K562 (cell line): ENCODE results near the gene MRI1. TPM values are rescaled to one million over a fixed set of nuclear protein-coding genes. Genes with fewer than 3 reads are reported as not detected.
A peak's percentile ranks its signal among the peaks of the same experiment; 100 is the strongest.

ENCODE experiments used
- ATAC-seq: fragments of 200-7000 bp; cut with Tn5 transposase; 3 replicates; pipeline ENCODE4 v1.9.1; 2020; ENCODE audit warnings: moderate library complexity
- BruUV-seq: library from RNA; stranded (reverse); fragments of 400-500 nt; replicated peaks from 2 replicates; lab custom pipeline; 2021; lab: Mats Ljungman, UMichigan
- CTCF ChIA-PET: fragments of 300-600 bp; formaldehyde crosslinking; extraction: SDS; loops from one replicate; lab custom pipeline; 2021; ENCODE audit warnings: low intra/inter-chr PET ratio; lab: Yijun Ruan, JAX
- POLR2A ChIA-PET: fragments of 300-600, 350-650 bp; sonication (Branson Sonifier 250); formaldehyde crosslinking; extraction: SDS; loops from one replicate; lab custom pipeline; 2021; ENCODE audit warnings: antibody characterized with exemption, inconsistent platforms; lab: Yijun Ruan, JAX
- DNase-seq, 4 experiments: peaks; one replicate each; pipeline versions ENCODE4 v3.0.0 to v3.0.0-alpha.2; 2011 to 2018; ENCODE audit warnings: low spot score in 3 of 4, mixed read lengths in 3 of 4; ENCODE audit errors: extremely low read depth in 1 of 4
- FAIRE-seq: peaks from 2 replicates; lab custom pipeline; 2011; peaks lifted over from hg19 to GRCh38; lab: Jason Lieb, UNC
- H2AFZ ChIP-seq: 2 replicates; pipeline ENCODE4 v1.6.0; 2011; ENCODE audit warnings: low read depth, low read length, control low read depth, inconsistent platforms
- H3K27ac ChIP-seq: fragments of 200-600 bp; 3 replicates; pipeline ENCODE4 v1.8.0; 2011; ENCODE audit warnings: low read depth, mild to moderate bottlenecking, control low read depth, inconsistent platforms, low read length, moderate library complexity, mixed read lengths; ENCODE audit errors: extremely low read depth
- H3K27me3 ChIP-seq, 2 experiments: fragments of 300-600 bp in 1 of 2; 2 replicates in 1 of 2; 3 replicates in 1 of 2; pipeline versions ENCODE4 v1.6.0 to v1.8.0; 2011; ENCODE audit warnings: inconsistent platforms in 2 of 2, low read length in 2 of 2, mild to moderate bottlenecking in 1 of 2, mixed read lengths in 1 of 2, moderate library complexity in 1 of 2; ENCODE audit not compliant: control insufficient read depth in 2 of 2, insufficient read depth in 2 of 2
- H3K36me3 ChIP-seq: fragments of 300-600 bp; 3 replicates; pipeline ENCODE4 v1.8.0; 2011; ENCODE audit warnings: mild to moderate bottlenecking, low read length, inconsistent platforms; ENCODE audit not compliant: control insufficient read depth, insufficient read depth
- H3K4me1 ChIP-seq, 2 experiments: fragments of 200-600 bp in 1 of 2; replicated peaks in 1 of 2; 2 replicates in 1 of 2; 3 replicates in 1 of 2; pipeline versions ENCODE4 v1.5.1 to v1.8.0; 2011; ENCODE audit warnings: inconsistent platforms in 2 of 2, low read length in 2 of 2, mild to moderate bottlenecking in 1 of 2, mixed read lengths in 1 of 2, moderate library complexity in 1 of 2; ENCODE audit not compliant: control insufficient read depth in 2 of 2, insufficient read depth in 2 of 2
- H3K4me2 ChIP-seq: 2 replicates; pipeline ENCODE4 v1.6.1; 2011; ENCODE audit warnings: low read length, control low read depth, inconsistent platforms, mixed read lengths; ENCODE audit not compliant: insufficient read depth
- H3K4me3 ChIP-seq: fragments of 200-600 bp; sonication (generic), shearing (Covaris generic); 2 replicates; pipeline ENCODE4 v1.5.1; 2016; ENCODE audit warnings: control low read depth, inconsistent platforms
- H3K79me2 ChIP-seq: fragments of 200-600 bp; 3 replicates; pipeline ENCODE4 v1.8.0; 2011; ENCODE audit warnings: low read length, inconsistent platforms; ENCODE audit not compliant: control insufficient read depth, insufficient read depth
- H3K9ac ChIP-seq, 2 experiments: 2 replicates each; pipeline versions ENCODE4 v1.6.0 to v1.6.1; 2011; ENCODE audit warnings: low read depth in 2 of 2, low read length in 2 of 2, control low read depth in 1 of 2, inconsistent platforms in 1 of 2, mild to moderate bottlenecking in 1 of 2, mixed read lengths in 1 of 2; ENCODE audit not compliant: insufficient read depth in 1 of 2
- H3K9me1 ChIP-seq: one replicate; pipeline ENCODE4 v1.6.0; 2011; ENCODE audit warnings: inconsistent platforms, mild to moderate bottlenecking, low read length, moderate library complexity; ENCODE audit not compliant: control insufficient read depth, insufficient read depth
- H3K9me3 ChIP-seq: replicated peaks from 2 replicates; pipeline ENCODE4 v1.5.1; 2011; ENCODE audit warnings: low read depth, low read length, inconsistent platforms; ENCODE audit not compliant: control insufficient read depth, insufficient read depth
- H4K20me1 ChIP-seq: replicated peaks from 2 replicates; pipeline ENCODE4 v1.6.1; 2011; ENCODE audit warnings: low read length, inconsistent platforms, mixed read lengths; ENCODE audit not compliant: control insufficient read depth, insufficient read depth
- ATF7 ChIP-seq: fragments of 450-650 bp; IDR thresholded peaks from 2 replicates; pipeline ENCODE4 v1.7.1; 2014; ENCODE audit warnings: mild to moderate bottlenecking, moderate library complexity
- CEBPG ChIP-seq, 3 experiments: fragments of 200-800 bp in 1 of 3; sonication (Bioruptor generic) in 1 of 3; sonication (generic) in 1 of 3; formaldehyde crosslinking in 1 of 3; IDR thresholded peaks in 2 of 3; conservative IDR thresholded peaks in 1 of 3; 2 replicates each; pipeline versions ENCODE4 v1.6.1 to v1.8.0; 2016 to 2022; ENCODE audit warnings: missing compliant biosample characterization in 2 of 3, missing genetic modification characterization in 2 of 3, mild to moderate bottlenecking in 1 of 3, missing genetic modification reagents in 1 of 3
- CREB1 ChIP-seq, 2 experiments: sonication (generic) in 1 of 2; formaldehyde crosslinking in 1 of 2; IDR thresholded peaks; 2 replicates each; pipeline versions ENCODE4 v1.6.1 to v1.8.0; 2012 to 2022; ENCODE audit warnings: inconsistent platforms in 1 of 2, mild to moderate bottlenecking in 1 of 2, missing genetic modification reagents in 1 of 2, moderate library complexity in 1 of 2
- CREM ChIP-seq: IDR thresholded peaks from 2 replicates; pipeline ENCODE4 v1.6.1; 2014; ENCODE audit warnings: antibody characterized with exemption, low read depth
- FOXK2 ChIP-seq, 2 experiments: fragments of 450-650 bp; IDR thresholded peaks in 1 of 2; conservative IDR thresholded peaks in 1 of 2; 2 replicates each; pipeline ENCODE4 v1.6.1; 2016; ENCODE audit warnings: low read depth in 2 of 2, mild to moderate bottlenecking in 1 of 2
- FOXP1 ChIP-seq: sonication (generic); formaldehyde crosslinking; IDR thresholded peaks from 2 replicates; pipeline ENCODE4 v1.8.0; 2022; ENCODE audit warnings: mild to moderate bottlenecking, missing genetic modification reagents
- HDAC1 ChIP-seq, 2 experiments: fragments of 450-650 bp; IDR thresholded peaks; 2 replicates each; pipeline ENCODE4 v1.6.1; 2016 to 2017; ENCODE audit warnings: inconsistent platforms in 1 of 2, mild to moderate bottlenecking in 1 of 2, moderate library complexity in 1 of 2
- KLF13 ChIP-seq: fragments of 450-650 bp; IDR thresholded peaks from 2 replicates; pipeline ENCODE4 v1.6.1; 2016; ENCODE audit warnings: missing genetic modification characterization, low read depth, mild to moderate bottlenecking, missing compliant biosample characterization, moderate library complexity, borderline replicate concordance
- MTA3 ChIP-seq: fragments of 450-650 bp; formaldehyde crosslinking; IDR thresholded peaks from 2 replicates; pipeline ENCODE4 v1.6.1; 2017; ENCODE audit warnings: mild to moderate bottlenecking, borderline replicate concordance
- NFATC3 ChIP-seq: fragments of 450-650 bp; IDR thresholded peaks from 2 replicates; pipeline ENCODE4 v1.6.1; 2017; ENCODE audit warnings: mild to moderate bottlenecking
- POLR2B ChIP-seq: fragments of 450-650 bp; IDR thresholded peaks from 2 replicates; pipeline ENCODE4 v1.6.1; 2018; ENCODE audit warnings: low read depth; ENCODE audit not compliant: partially characterized antibody
- SMARCC2 ChIP-seq: fragments of 450-650 bp; IDR thresholded peaks from 2 replicates; pipeline ENCODE4 v1.6.1; 2017; ENCODE audit warnings: antibody characterized with exemption, moderate library complexity, mild to moderate bottlenecking, low read depth
- WGBS: fragments of 100-300 bp; shearing (Covaris generic); methylation state at CpG from one replicate; pipeline ENCODE4 v1.1.6; 2016; ENCODE audit warnings: low coverage, mixed read lengths; ENCODE audit not compliant: insufficient coverage; ENCODE audit errors: missing lambda C conversion rate; 5-methylcytosine and 5-hydroxymethylcytosine counted together
- in situ Hi-C: fragments of 300-500 bp; cut with MboI; formaldehyde crosslinking; loops from 4 replicates; pipeline ENCODE4 v1.15.0; 2018; ENCODE audit warnings: inconsistent platforms, mixed read lengths
- intact Hi-C: fragments of 100-400 bp; cut with micrococcal nuclease; formaldehyde crosslinking; loops from 2 replicates; pipeline ENCODE4 v1.14.2; 2022
- polyA plus RNA-seq, 8 experiments: library from polyadenylated mRNA; depleted of rRNA in 4 of 8; stranded (reverse) in 5 of 8; unstranded in 3 of 8; fragments of >200 nt; fragmentation: Nextera tagmentation in 2 of 8; fragmentation: Illumina TruSeq in 1 of 8; extraction: Ambion mirVana in 2 of 8; extraction: Trizol in 1 of 8; gene quantifications; 2 replicates each; pipeline versions ENCODE4 v1.2.1 to v1.2.3, GENCODE V29; 2011 to 2014; ENCODE audit warnings: inconsistent platforms in 1 of 8, missing spikeins in 1 of 8
- total RNA-seq, 7 experiments: library from RNA; depleted of rRNA in 6 of 7; stranded (reverse); fragments of >200 nt in 6 of 7; fragmentation: Illumina TruSeq in 2 of 7; extraction: Trizol in 2 of 7; gene quantifications; 2 replicates each; pipeline versions ENCODE4 v1.2.1 to v1.2.3, GENCODE V29; 2011 to 2021; ENCODE audit warnings: low replicate concordance in 1 of 7
- TF ChIP-seq, protein P1 (sequence below): fragments of 450-650 bp; formaldehyde crosslinking; IDR thresholded peaks from 2 replicates; pipeline ENCODE4 v1.4.0; 2020; ENCODE audit warnings: mild to moderate bottlenecking, mixed read lengths
- TF ChIP-seq, protein P2 (sequence below), 2 experiments: fragments of 450-650 bp in 1 of 2; sonication (generic) in 1 of 2; formaldehyde crosslinking in 1 of 2; IDR thresholded peaks in 1 of 2; conservative IDR thresholded peaks in 1 of 2; 2 replicates each; pipeline versions ENCODE4 v1.6.1 to v1.8.1; 2016 to 2023; ENCODE audit warnings: mild to moderate bottlenecking in 2 of 2, moderate library complexity in 2 of 2, inconsistent platforms in 1 of 2, missing genetic modification reagents in 1 of 2

MRI1 gene
- total and polyA plus RNA-seq, 9 of the 15 experiments (the other 6 are each of a cell fraction or from before 2014, with no cell fraction given): 5.5 to 57.4 (median 28.2) TPM

DNA sequence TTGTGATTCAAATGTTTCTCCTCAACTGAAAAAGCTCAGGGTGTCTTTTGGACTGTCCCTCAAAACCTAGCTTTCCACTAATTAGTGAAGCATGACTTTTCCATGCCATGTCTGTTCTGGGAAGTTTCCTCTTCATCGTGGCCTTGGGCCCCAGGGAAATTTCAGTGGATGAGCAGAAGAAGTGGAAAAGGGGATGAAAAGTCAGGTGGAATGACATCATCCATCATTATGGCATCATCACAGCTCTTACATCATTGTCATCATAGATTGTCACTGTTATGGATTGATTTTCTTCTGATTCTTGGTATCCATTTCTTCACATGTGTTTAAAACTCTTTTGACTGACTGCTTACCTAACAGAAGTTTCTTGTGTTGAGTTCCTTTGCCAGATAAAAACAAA lies 26.2 kb upstream of the MRI1 start:
- POLR2A ChIA-PET: interaction anchor here (0.9 to 1.2 kb wide), 2 partner anchors 10 to 37 kb away, joined by 3 to 8 read pairs; a partner anchor contains a TSS

More for the DNA sequence above, 26.2 kb upstream of the MRI1 start:
- no peaks in the 10 kb centered on the region for H3K9me3 ChIP-seq
- H3K4me1 ChIP-seq: no peaks in the 10 kb centered on the region; a peak in 1 of 5 replicates
- in situ Hi-C loops: no loop called here
- H4K20me1 ChIP-seq: no peaks in the 10 kb centered on the region
- FAIRE-seq: no peak
- H3K36me3 ChIP-seq: no peaks in the 10 kb centered on the region
- CTCF ChIA-PET: no interaction called here
- 29% methylated on average over 1 of the region's 1 CpG for WGBS
- TF ChIP-seq HDAC1 (IDR thresholded peaks at IDR 0.05) (no peak), CREM (peak; percentile 34; the same call in 1 of the 2 replicates), POLR2B (no peak), NFATC3 (no peak), KLF13 (no peak), MTA3 (no peak), ATF7 (peak; percentile 21; the same call in 1 of the 2 replicates), CREB1 (IDR thresholded peaks at IDR 0.05) (peak; percentile 50; the same call in 1 of the 2 replicates), CREB1 (CRISPR knock-in tag; IDR thresholded peaks at IDR 0.05) (no peak), FOXK2 (conservative IDR thresholded peaks at IDR 0.05 in 1 of 2, IDR thresholded peaks at IDR 0.05 in 1 of 2; ENCODE audit: low read depth in 2 of 2) (no peak), CEBPG (CRISPR knock-in tag; IDR thresholded peaks at IDR 0.05) (0 out of 2 replicates have a peak, but pooled peaks have one; percentile 9), CEBPG (tag; conservative IDR thresholded peaks at IDR 0.05 in 1 of 2, IDR thresholded peaks at IDR 0.05 in 1 of 2) (0 out of 4 replicates have a peak, but pooled peaks of 1 of the 2 experiments have one; percentile 25), SMARCC2 (no peak), FOXP1 (CRISPR knock-in tag) (no peak)
- TF ChIP-seq, protein P1, sequence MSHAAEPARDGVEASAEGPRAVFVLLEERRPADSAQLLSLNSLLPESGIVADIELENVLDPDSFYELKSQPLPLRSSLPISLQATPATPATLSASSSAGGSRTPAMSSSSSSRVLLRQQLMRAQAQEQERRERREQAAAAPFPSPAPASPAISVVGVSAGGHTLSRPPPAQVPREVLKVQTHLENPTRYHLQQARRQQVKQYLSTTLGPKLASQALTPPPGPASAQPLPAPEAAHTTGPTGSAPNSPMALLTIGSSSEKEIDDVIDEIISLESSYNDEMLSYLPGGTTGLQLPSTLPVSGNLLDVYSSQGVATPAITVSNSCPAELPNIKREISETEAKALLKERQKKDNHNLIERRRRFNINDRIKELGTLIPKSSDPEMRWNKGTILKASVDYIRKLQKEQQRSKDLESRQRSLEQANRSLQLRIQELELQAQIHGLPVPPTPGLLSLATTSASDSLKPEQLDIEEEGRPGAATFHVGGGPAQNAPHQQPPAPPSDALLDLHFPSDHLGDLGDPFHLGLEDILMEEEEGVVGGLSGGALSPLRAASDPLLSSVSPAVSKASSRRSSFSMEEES: no peak
- TF ChIP-seq, protein P2, sequence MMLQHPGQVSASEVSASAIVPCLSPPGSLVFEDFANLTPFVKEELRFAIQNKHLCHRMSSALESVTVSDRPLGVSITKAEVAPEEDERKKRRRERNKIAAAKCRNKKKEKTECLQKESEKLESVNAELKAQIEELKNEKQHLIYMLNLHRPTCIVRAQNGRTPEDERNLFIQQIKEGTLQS (IDR thresholded peaks at IDR 0.05): peak; percentile 76
- TF ChIP-seq, protein P2 (CRISPR knock-in tag; conservative IDR thresholded peaks at IDR 0.05): no peak
- H3K9me1 ChIP-seq: no peaks in the 10 kb centered on the region
- no peaks in the 10 kb centered on the region for H3K27me3 ChIP-seq
- H2AFZ ChIP-seq: no peak overlapping the region
- no TSS peak for BruUV-seq
- H3K9ac ChIP-seq: no peak overlapping the region
- ATAC-seq: no peak
- intact Hi-C loops: no loop called here
- no peak overlapping the region for H3K4me3 ChIP-seq
- H3K4me2 ChIP-seq: no peak overlapping the region
- no peak overlapping the region for H3K27ac ChIP-seq
- H3K79me2 ChIP-seq: no peaks in the 10 kb centered on the region
- no peak for DNase-seq
